HG02938 (cell line): Measurements from ENCODE around the gene CTSE.
"Not testable (repeated sequence)": the region's sequence is repeated elsewhere in the genome, so short reads cannot be mapped to it uniquely, and the experiment has no call there.

Source experiments
- ATAC-seq: cut with Tn5 transposase; IDR thresholded peaks from one replicate; pipeline ENCODE4 v1.9.1; 2021; ENCODE audit warnings: mild to moderate bottlenecking, moderate library complexity; ENCODE audit not compliant: unreplicated experiment

Gene CTSE

GRCh38 chr1:206020393-206021007, 3.2 kb downstream of the CTSE start:
- no peak for ATAC-seq

GRCh38 chr1:206015071-206015470, 8.6 kb downstream of the CTSE start:
- ATAC-seq, result no peak

GRCh38 chr1:206014601-206015000, 9.1 kb downstream of the CTSE start:
- ATAC-seq, result no peak

- no peak for ATAC-seq
These were observed 10.5 kb downstream of the CTSE start for GRCh38 chr1:206013026-206013795.

- ATAC-seq, result peak; percentile 92
These were observed 11.4 kb downstream of the CTSE start for GRCh38 chr1:206012086-206012859.

- ATAC-seq, result no peak
These were observed 12.6 kb downstream of the CTSE start for GRCh38 chr1:206011057-206011456.

- ATAC-seq, result no peak
These were observed 13.6 kb downstream of the CTSE start for GRCh38 chr1:206010060-206010459.

GRCh38 chr1:206006946-206007345, 16.7 kb downstream of the CTSE start:
- no peak for ATAC-seq

GRCh38 chr1:206005778-206006180, 17.9 kb downstream of the CTSE start:
- no peak for ATAC-seq

GRCh38 chr1:206005234-206005633, 18.5 kb downstream of the CTSE start:
- no peak for ATAC-seq

- ATAC-seq, result no peak
These were observed 18.9 kb downstream of the CTSE start for GRCh38 chr1:206004826-206005225.

- ATAC-seq, result no peak
These were observed 19.6 kb downstream of the CTSE start for GRCh38 chr1:206003854-206004800.

- no peak for ATAC-seq
These were observed 20.6 kb downstream of the CTSE start, which contains the start of gene RAB7B for GRCh38 chr1:206002871-206003801. Gene RAB7B (minus strand): TSS chr1:206003395. CDS start chr1:205994135, 9,260 bp downstream.

GRCh38 chr1:206002160-206002559, 21.5 kb downstream of the CTSE start:
- ATAC-seq, result no peak

GRCh38 chr1:206001476-206001888, 22.2 kb downstream of the CTSE start:
- ATAC-seq, result no peak

- ATAC-seq, result no peak
These were observed 22.9 kb downstream of the CTSE start for GRCh38 chr1:206000641-206001339.

- ATAC-seq, result no peak
These were observed 25.0 kb downstream of the CTSE start for GRCh38 chr1:205998457-205999241.

GRCh38 chr1:205996641-205997040, 27.1 kb downstream of the CTSE start:
- ATAC-seq, result not testable (repeated sequence)
